Measurements from ENCODE around the gene PARD3B.
"Not testable (repeated sequence)": the region's sequence is repeated elsewhere in the genome, so short reads cannot be mapped to it uniquely, and the experiment has no call there.

Gene PARD3B

GRCh38 chr2:205218816-205219215, 673.5 kb downstream of the PARD3B start:
- DNase-seq: not testable (repeated sequence)

GRCh38 chr2:205220559-205220958, 675.3 kb downstream of the PARD3B start:
- DNase-seq: no peak

- no peak for DNase-seq
Measured at GRCh38 chr2:205232086-205232485, 686.8 kb downstream of the PARD3B start.

GRCh38 chr2:205235434-205235833, 690.2 kb downstream of the PARD3B start:
- DNase-seq: no peak

- no peak for DNase-seq
Measured at GRCh38 chr2:205237524-205237923, 692.2 kb downstream of the PARD3B start.

GRCh38 chr2:205245001-205245400, 699.7 kb downstream of the PARD3B start:
- no peak for DNase-seq

- DNase-seq: no peak
Measured at GRCh38 chr2:205245652-205246051, 700.4 kb downstream of the PARD3B start.

GRCh38 chr2:205259121-205259520, 713.8 kb downstream of the PARD3B start:
- no peak for DNase-seq

- DNase-seq: no peak
Measured at GRCh38 chr2:205261516-205262020, 716.3 kb downstream of the PARD3B start.

- no peak for DNase-seq
Measured at GRCh38 chr2:205267323-205267722, 722.0 kb downstream of the PARD3B start.

- no peak for DNase-seq
Measured at GRCh38 chr2:205270689-205271088, 725.4 kb downstream of the PARD3B start.

GRCh38 chr2:205273148-205273547, 727.9 kb downstream of the PARD3B start:
- DNase-seq: no peak

GRCh38 chr2:205273627-205274026, 728.4 kb downstream of the PARD3B start:
- no peak for DNase-seq

- DNase-seq: no peak
Measured at GRCh38 chr2:205274801-205275200, 729.5 kb downstream of the PARD3B start.

GRCh38 chr2:205276116-205276777, 731.0 kb downstream of the PARD3B start:
- no peak for DNase-seq

- no peak for DNase-seq
Measured at GRCh38 chr2:205280596-205281236, 735.4 kb downstream of the PARD3B start.

GRCh38 chr2:205283736-205284270, 738.5 kb downstream of the PARD3B start:
- DNase-seq: no peak

- no peak for DNase-seq
Measured at GRCh38 chr2:205284334-205284733, 739.1 kb downstream of the PARD3B start.

GRCh38 chr2:205287316-205287715, 742.0 kb downstream of the PARD3B start:
- DNase-seq: no peak

GRCh38 chr2:205288686-205289085, 743.4 kb downstream of the PARD3B start:
- DNase-seq: no peak

GRCh38 chr2:205290299-205290698, 745.0 kb downstream of the PARD3B start:
- no peak for DNase-seq

- no peak for DNase-seq
Measured at GRCh38 chr2:205292665-205293295, 747.5 kb downstream of the PARD3B start.

GRCh38 chr2:205293559-205293958, 748.3 kb downstream of the PARD3B start:
- DNase-seq: no peak

- no peak for DNase-seq
Measured at GRCh38 chr2:205296959-205297358, 751.7 kb downstream of the PARD3B start.

Measured in activated CD8-positive, alpha-beta memory T cell treated with anti-CD3 and anti-CD28 coated beads for 24 hours (primary cell).